K562 (cell line): ENCODE results near the gene FGR. TPM values are rescaled to one million over a fixed set of nuclear protein-coding genes. Genes with fewer than 3 reads are reported as not detected.

Experiments
- CTCFL ChIP-seq: IDR thresholded peaks from 2 replicates; pipeline ENCODE4 v1.6.1; 2011; ENCODE audit warnings: borderline replicate concordance, low read depth, mild to moderate bottlenecking, moderate library complexity, low read length; ENCODE audit not compliant: insufficient read depth, poor library complexity, severe bottlenecking
- DEAF1 ChIP-seq: fragments of 450-650 bp; formaldehyde crosslinking; IDR thresholded peaks from 2 replicates; pipeline ENCODE4 v1.4.0; 2020; ENCODE audit warnings: mild to moderate bottlenecking, moderate library complexity
- ETS2 ChIP-seq: IDR thresholded peaks from 2 replicates; pipeline ENCODE4 v1.6.1; 2016; ENCODE audit warnings: borderline replicate concordance, missing genetic modification characterization, mild to moderate bottlenecking, moderate library complexity, missing compliant biosample characterization; ENCODE audit not compliant: poor library complexity, severe bottlenecking
- FOXM1 ChIP-seq, 2 experiments: fragments of 450-650 bp in 1 of 2; sonication (generic) in 1 of 2; formaldehyde crosslinking in 1 of 2; IDR thresholded peaks; 2 replicates each; pipeline versions ENCODE4 v1.6.1 to v1.9.0; 2017 to 2022; ENCODE audit warnings: low read depth in 2 of 2, mild to moderate bottlenecking in 2 of 2, missing genetic modification reagents in 1 of 2, moderate library complexity in 1 of 2
- KAT2B ChIP-seq: IDR thresholded peaks from one replicate; pipeline ENCODE4 v1.6.1; 2012; ENCODE audit warnings: low read depth, mild to moderate bottlenecking, control low read depth, inconsistent platforms, low read length, moderate library complexity
- KHSRP ChIP-seq: fragments of 450-650 bp; IDR thresholded peaks from 2 replicates; pipeline ENCODE4 v1.6.1; 2017
- LCOR ChIP-seq: sonication (generic); formaldehyde crosslinking; IDR thresholded peaks from 2 replicates; pipeline ENCODE4 v1.8.0; 2022; ENCODE audit warnings: mild to moderate bottlenecking, missing genetic modification reagents
- PRDM10 ChIP-seq: fragments of 450-650 bp; IDR thresholded peaks from 2 replicates; pipeline ENCODE4 v1.6.1; 2018; ENCODE audit not compliant: partially characterized antibody
- RBM39 ChIP-seq: fragments of 200-400 bp; formaldehyde crosslinking; optimal IDR thresholded peaks from 2 replicates; pipeline ENCODE3; 2018; ENCODE audit warnings: low read depth, low read length
- RNF219 ChIP-seq: fragments of 250-450 bp; sonication (Bioruptor Pico); IDR thresholded peaks from 2 replicates; pipeline ENCODE4 v1.5.0; 2022; ENCODE audit warnings: mild to moderate bottlenecking
- SMAD4 ChIP-seq: fragments of 250-450 bp; sonication (Bioruptor Pico); conservative IDR thresholded peaks from 2 replicates; pipeline ENCODE4 v1.8.0; 2021; ENCODE audit warnings: inconsistent platforms, mild to moderate bottlenecking, moderate library complexity
- SMARCA5 ChIP-seq: fragments of 450-650 bp; IDR thresholded peaks from 2 replicates; pipeline ENCODE4 v1.6.1; 2016
- STAG1 ChIP-seq: sonication (generic); formaldehyde crosslinking; IDR thresholded peaks from 2 replicates; pipeline ENCODE4 v1.5.0; 2020; ENCODE audit warnings: missing genetic modification reagents, borderline replicate concordance
- TBL1XR1 ChIP-seq, 2 experiments: IDR thresholded peaks; 2 replicates each; pipeline ENCODE4 v1.6.1; 2012; ENCODE audit warnings: improper control_type of control experiment in 2 of 2, low read length in 2 of 2, mild to moderate bottlenecking in 1 of 2
- XRCC5 ChIP-seq: fragments of 200-400 bp; formaldehyde crosslinking; IDR thresholded peaks from 2 replicates; pipeline ENCODE4 v1.6.1; 2017; ENCODE audit warnings: low read depth, mild to moderate bottlenecking, low read length
- ZNF766 ChIP-seq: fragments of 200-800 bp; sonication (Bioruptor generic); conservative IDR thresholded peaks from 2 replicates; pipeline ENCODE4 v1.6.1; 2016; ENCODE audit warnings: missing genetic modification characterization, missing compliant biosample characterization
- polyA plus RNA-seq, 8 experiments: library from polyadenylated mRNA; depleted of rRNA in 4 of 8; stranded (reverse) in 5 of 8; unstranded in 3 of 8; fragments of >200 nt; fragmentation: Nextera tagmentation in 2 of 8; fragmentation: Illumina TruSeq in 1 of 8; extraction: Ambion mirVana in 2 of 8; extraction: Trizol in 1 of 8; gene quantifications; 2 replicates each; pipeline versions ENCODE4 v1.2.1 to v1.2.3, GENCODE V29; 2011 to 2014; ENCODE audit warnings: inconsistent platforms in 1 of 8, missing spikeins in 1 of 8
- total RNA-seq, 7 experiments: library from RNA; depleted of rRNA in 6 of 7; stranded (reverse); fragments of >200 nt in 6 of 7; fragmentation: Illumina TruSeq in 2 of 7; extraction: Trizol in 2 of 7; gene quantifications; 2 replicates each; pipeline versions ENCODE4 v1.2.1 to v1.2.3, GENCODE V29; 2011 to 2021; ENCODE audit warnings: low replicate concordance in 1 of 7

The FGR gene
- total and polyA plus RNA-seq, 9 of the 15 experiments (the other 6 are each of a cell fraction or from before 2014, with no cell fraction given) = 0.04 to 0.11 TPM; not detected in 7

GRCh38 chr1:27605796-27606707, 28.9 kb downstream of the FGR start (continued):
- peak; percentile 57 for TF ChIP-seq CTCFL
- peak; percentile 83; the same call in 1 of the 2 replicates for TF ChIP-seq XRCC5
- TF ChIP-seq SMAD4 = 0 out of 2 replicates have a peak, but pooled peaks have one; percentile 11
- no peak for TF ChIP-seq FOXM1 (IDR thresholded peaks at IDR 0.05; ENCODE audit: low read depth)
- TF ChIP-seq FOXM1 (CRISPR knock-in tag; IDR thresholded peaks at IDR 0.05; ENCODE audit: low read depth) = peak; percentile 50; the same call in 1 of the 2 replicates
- 0 out of 2 replicates have a peak, but pooled peaks have one; percentile 13 for TF ChIP-seq LCOR
- 0 out of 2 replicates have a peak, but pooled peaks have one; percentile 36 for TF ChIP-seq ZNF766
- TF ChIP-seq PRDM10 = peak; percentile 39
- TF ChIP-seq SMARCA5 = peak; percentile 76; the same call in 1 of the 2 replicates
- peak; percentile 97 for TF ChIP-seq DEAF1
- TF ChIP-seq RBM39 = peak; percentile 74
- peak; percentile 98 for TF ChIP-seq STAG1 (CRISPR knock-in tag)
- TF ChIP-seq KHSRP = 0 out of 2 replicates have a peak, but pooled peaks have one; percentile 21
- TF ChIP-seq ETS2 (tag) = no peak
- TF ChIP-seq RNF219 (CRISPR knock-in tag) = no peak
- TF ChIP-seq KAT2B = no peak
- no peak for TF ChIP-seq TBL1XR1 (IDR thresholded peaks at IDR 0.05; ENCODE audit: low read length in 2 of 2)
